Forelimb muscle (tissue), 1 donor: ENCODE measurements around the gene BTRC. TPM values are rescaled to one million over a fixed set of nuclear protein-coding genes. Genes with fewer than 3 reads are reported as not detected.
A peak's percentile ranks its signal among the peaks of the same experiment; 100 is the strongest.

Experiments
- DNase-seq: peaks from one replicate; pipeline ENCODE4 v3.0.0-alpha.2; 2013; ENCODE audit warnings: low read depth
- polyA plus RNA-seq: library from polyadenylated mRNA; unstranded; fragments of 120-200 nt; gene quantifications from one replicate; pipeline ENCODE4 v1.2.1, GENCODE V29; 2013; ENCODE audit not compliant: insufficient read length

BTRC gene
- polyA plus RNA-seq, 1 donor, result 24.9 TPM

- DNase-seq, result no peak
Measured at GRCh38 chr10:101444058-101444898, 90.3 kb downstream of the BTRC start.

- no peak for DNase-seq
Measured at GRCh38 chr10:101446071-101446470, 92.1 kb downstream of the BTRC start.

GRCh38 chr10:101446947-101447346 lies 93.0 kb downstream of the BTRC start:
- DNase-seq, result no peak

- DNase-seq, result no peak
Measured at GRCh38 chr10:101447477-101447876, 93.5 kb downstream of the BTRC start.

- no peak for DNase-seq
Measured at GRCh38 chr10:101450277-101451080, 96.5 kb downstream of the BTRC start.

- DNase-seq, result no peak
Measured at GRCh38 chr10:101451261-101451660, 97.3 kb downstream of the BTRC start.

- no peak for DNase-seq
Measured at GRCh38 chr10:101451667-101452069, 97.7 kb downstream of the BTRC start.

- DNase-seq, result no peak
Measured at GRCh38 chr10:101452176-101452575, 98.2 kb downstream of the BTRC start.

- no peak for DNase-seq
Measured at GRCh38 chr10:101452593-101452992, 98.6 kb downstream of the BTRC start.

- no peak for DNase-seq
Measured at GRCh38 chr10:101453318-101453717, 99.4 kb downstream of the BTRC start.

GRCh38 chr10:101453791-101454718 lies 100.1 kb downstream of the BTRC start:
- no peak for DNase-seq

- no peak for DNase-seq
Measured at GRCh38 chr10:101458869-101459268, 104.9 kb downstream of the BTRC start.

GRCh38 chr10:101464082-101464481 lies 110.1 kb downstream of the BTRC start:
- DNase-seq, result no peak

- DNase-seq, result no peak
Measured at GRCh38 chr10:101464599-101464998, 110.6 kb downstream of the BTRC start.

GRCh38 chr10:101466016-101466912 lies 112.3 kb downstream of the BTRC start:
- DNase-seq, result no peak

- peak; percentile 44 for DNase-seq
Measured at GRCh38 chr10:101467286-101467770, 113.4 kb downstream of the BTRC start.

- DNase-seq, result no peak
Measured at GRCh38 chr10:101468159-101468558, 114.2 kb downstream of the BTRC start.

GRCh38 chr10:101476383-101476782 lies 122.4 kb downstream of the BTRC start:
- no peak for DNase-seq

GRCh38 chr10:101478956-101479355 lies 125.0 kb downstream of the BTRC start:
- no peak for DNase-seq

- no peak for DNase-seq
Measured at GRCh38 chr10:101481256-101481655, 127.3 kb downstream of the BTRC start.

- DNase-seq, result no peak
Measured at GRCh38 chr10:101482568-101482967, 128.6 kb downstream of the BTRC start.
